Mesenchymal stem cell (in vitro differentiated cells and primary cell): ENCODE results near the gene GLI1.

Experiments used
- DNase-seq: peaks from one replicate; pipeline ENCODE4 v3.0.0-alpha.2; 2013
- H2AFZ ChIP-seq: one replicate; pipeline ENCODE4 v1.6.1; 2013; ENCODE audit warnings: low read depth, mild to moderate bottlenecking, control low read depth, inconsistent platforms, low read length, moderate library complexity
- H2AK5ac ChIP-seq: 2 replicates; pipeline ENCODE4 v1.6.1; 2013; ENCODE audit warnings: low read length, moderate library complexity, mild to moderate bottlenecking, inconsistent platforms; ENCODE audit not compliant: severe bottlenecking
- H2BK120ac ChIP-seq: one replicate; pipeline ENCODE4 v1.6.1; 2013; ENCODE audit warnings: low read depth, mild to moderate bottlenecking, inconsistent platforms, low read length, moderate library complexity
- H2BK12ac ChIP-seq, 2 experiments: one replicate each; pipeline ENCODE4 v1.6.1; 2013; ENCODE audit warnings: inconsistent platforms in 2 of 2, low read length in 2 of 2, mild to moderate bottlenecking in 2 of 2, moderate library complexity in 2 of 2, control low read depth in 1 of 2
- H2BK15ac ChIP-seq: one replicate; pipeline ENCODE4 v1.6.1; 2013; ENCODE audit warnings: mild to moderate bottlenecking, low read depth, inconsistent platforms; ENCODE audit not compliant: poor library complexity, severe bottlenecking
- H2BK5ac ChIP-seq: 2 replicates; pipeline ENCODE4 v1.6.1; 2013; ENCODE audit warnings: low read depth, mild to moderate bottlenecking, low read length, control low read depth, inconsistent platforms; ENCODE audit not compliant: poor library complexity, severe bottlenecking
- H3K14ac ChIP-seq, 2 experiments: one replicate each; pipeline ENCODE4 v1.6.1; 2013; ENCODE audit warnings: inconsistent platforms in 2 of 2, low read length in 2 of 2, control low read depth in 1 of 2, mild to moderate bottlenecking in 1 of 2, moderate library complexity in 1 of 2
- H3K18ac ChIP-seq, 2 experiments: one replicate each; pipeline ENCODE4 v1.6.1; 2013; ENCODE audit warnings: inconsistent platforms in 2 of 2, low read length in 2 of 2, control low read depth in 1 of 2, low read depth in 1 of 2, mild to moderate bottlenecking in 1 of 2
- H3K23ac ChIP-seq, 2 experiments: one replicate each; pipeline ENCODE4 v1.6.1; 2013; ENCODE audit warnings: inconsistent platforms in 2 of 2, low read length in 2 of 2, mild to moderate bottlenecking in 2 of 2, moderate library complexity in 2 of 2, control low read depth in 1 of 2
- H3K27ac ChIP-seq: 2 replicates; pipeline ENCODE4 v1.5.1; 2013; ENCODE audit warnings: mild to moderate bottlenecking, moderate library complexity, low read length, control low read depth, inconsistent platforms; ENCODE audit not compliant: poor library complexity, severe bottlenecking
- H3K27me3 ChIP-seq, 2 experiments: 2 replicates each; pipeline versions ENCODE4 v1.6.1 to v1.7.0; 2013; ENCODE audit warnings: low read length in 2 of 2, mild to moderate bottlenecking in 2 of 2, moderate library complexity in 2 of 2, control low read depth in 1 of 2, inconsistent platforms in 1 of 2; ENCODE audit not compliant: control insufficient read depth in 1 of 2, insufficient read depth in 1 of 2
- H3K36me3 ChIP-seq, 2 experiments: 2 replicates each; pipeline versions ENCODE4 v1.6.1 to v1.7.0; 2013; ENCODE audit warnings: low read length in 2 of 2, control low read depth in 1 of 2, inconsistent platforms in 1 of 2, low read depth in 1 of 2, mild to moderate bottlenecking in 1 of 2; ENCODE audit not compliant: insufficient read depth in 2 of 2, control insufficient read depth in 1 of 2
- H3K4ac ChIP-seq, 2 experiments: one replicate each; pipeline ENCODE4 v1.6.1; 2013; ENCODE audit warnings: inconsistent platforms in 2 of 2, low read length in 2 of 2, mild to moderate bottlenecking in 2 of 2, moderate library complexity in 2 of 2, control low read depth in 1 of 2, low read depth in 1 of 2
- H3K4me1 ChIP-seq: 2 replicates; pipeline ENCODE4 v1.6.1; 2013; ENCODE audit warnings: low read depth, low read length, control low read depth; ENCODE audit not compliant: control insufficient read depth, insufficient read depth
- H3K4me2 ChIP-seq: 2 replicates; pipeline ENCODE4 v1.6.1; 2013; ENCODE audit warnings: low read length, mild to moderate bottlenecking, inconsistent platforms; ENCODE audit not compliant: poor library complexity, severe bottlenecking
- H3K4me3 ChIP-seq, 2 experiments: 2 replicates each; pipeline versions ENCODE4 v1.5.1 to v1.7.0; 2013; ENCODE audit warnings: low read length in 2 of 2, mild to moderate bottlenecking in 2 of 2, control low read depth in 1 of 2, low read depth in 1 of 2; ENCODE audit not compliant: insufficient read depth in 1 of 2
- H3K79me1 ChIP-seq: replicated peaks from 2 replicates; pipeline ENCODE4 v1.6.1; 2013; ENCODE audit warnings: mild to moderate bottlenecking, control low read depth, low read length, inconsistent platforms; ENCODE audit not compliant: poor library complexity, severe bottlenecking
- H3K9ac ChIP-seq: 2 replicates; pipeline ENCODE4 v1.7.0; 2013; ENCODE audit warnings: mild to moderate bottlenecking, low read length, moderate library complexity
- H3K9me3 ChIP-seq: 2 replicates; pipeline ENCODE4 v1.7.0; 2013; ENCODE audit warnings: mild to moderate bottlenecking, low read length; ENCODE audit not compliant: control insufficient read depth
- H4K8ac ChIP-seq: one replicate; pipeline ENCODE4 v1.6.1; 2013; ENCODE audit warnings: inconsistent platforms, mild to moderate bottlenecking, low read length, moderate library complexity
- H4K91ac ChIP-seq: one replicate; pipeline ENCODE4 v1.6.1; 2013; ENCODE audit warnings: mild to moderate bottlenecking, low read length, inconsistent platforms
- WGBS: methylation state at CpG from one replicate; pipeline ENCODE4 v1.1.7; 2013; ENCODE audit warnings: mixed read lengths; 5-methylcytosine and 5-hydroxymethylcytosine counted together

Gene GLI1

DNA sequence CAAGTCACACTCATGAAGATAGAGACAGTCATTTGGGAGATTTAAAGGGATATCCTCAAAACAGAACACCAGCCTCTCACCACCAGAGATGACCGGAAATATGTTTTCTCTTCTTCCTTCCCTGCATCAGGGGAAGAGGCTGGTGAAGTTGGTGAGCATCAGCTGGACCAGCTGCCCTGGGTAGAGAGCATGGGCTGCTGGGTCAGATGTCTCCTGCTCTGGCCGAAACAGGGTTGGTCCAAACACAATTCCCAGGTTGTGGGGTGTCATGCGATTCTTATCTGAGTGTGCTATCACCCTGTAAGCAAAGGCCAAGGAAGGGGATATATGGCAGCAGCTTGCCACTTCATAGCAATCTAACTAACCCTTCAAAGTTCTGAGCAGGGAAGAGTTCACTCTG, 12.8 kb downstream of the GLI1 start:
- H3K9ac ChIP-seq = no peak overlapping the region
- H3K9me3 ChIP-seq = no peaks in the 10 kb centered on the region
- no peak overlapping the region for H3K4ac ChIP-seq
- no peak overlapping the region for H4K91ac ChIP-seq
- H3K14ac ChIP-seq = no peak overlapping the region
- no peak for DNase-seq
- peaks cover 89 to 96% of the 10 kb centered on the region in 2 experiments for H3K27me3 ChIP-seq
- no peak overlapping the region for H2BK15ac ChIP-seq
- no peak overlapping the region for H3K4me3 ChIP-seq
- no peaks in the 10 kb centered on the region for H3K79me1 ChIP-seq
- 100% methylated on average over 1 of the region's 3 CpGs for WGBS
- no peak overlapping the region for H3K23ac ChIP-seq
- H2BK120ac ChIP-seq = no peak overlapping the region
- no peaks in the 10 kb centered on the region for H3K36me3 ChIP-seq
- no peak overlapping the region for H4K8ac ChIP-seq
- H3K4me2 ChIP-seq = no peak overlapping the region
- H2BK12ac ChIP-seq = no peak overlapping the region
- no peak overlapping the region for H3K27ac ChIP-seq
- no peak overlapping the region for H2BK5ac ChIP-seq
- peaks cover 14% of the 10 kb centered on the region for H3K4me1 ChIP-seq
- no peak overlapping the region for H2AK5ac ChIP-seq
- H2AFZ ChIP-seq = no peak overlapping the region
- H3K18ac ChIP-seq = no peak overlapping the region

DNA sequence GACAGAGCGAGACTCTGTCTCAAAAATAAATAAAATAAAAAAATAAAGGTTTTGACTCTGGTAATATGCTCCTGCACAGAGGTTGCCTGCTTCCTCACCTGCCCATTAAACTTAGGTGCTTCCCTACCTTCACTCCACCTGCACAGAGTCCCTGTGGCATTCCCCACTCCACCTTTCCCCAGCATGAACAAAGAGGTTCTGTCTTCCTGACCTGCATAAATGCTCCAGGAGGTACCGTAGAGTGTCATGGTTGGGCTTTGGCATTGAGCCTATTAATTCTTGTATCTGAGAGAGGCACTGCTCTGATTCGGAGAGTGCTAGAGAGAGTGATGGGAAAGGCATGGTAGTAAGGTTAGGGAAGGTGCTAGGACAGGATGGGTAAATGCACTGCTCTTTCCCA, 13.8 kb downstream of the GLI1 start:
- H2BK5ac ChIP-seq = no peak overlapping the region
- no peak overlapping the region for H2BK120ac ChIP-seq
- H2AK5ac ChIP-seq = no peak overlapping the region
- no peaks in the 10 kb centered on the region for H3K9me3 ChIP-seq
- H4K91ac ChIP-seq = no peak overlapping the region
- no peak overlapping the region for H2BK15ac ChIP-seq
- H2BK12ac ChIP-seq = no peak overlapping the region
- H3K4me1 ChIP-seq = peaks cover 14% of the 10 kb centered on the region
- no peak overlapping the region for H3K23ac ChIP-seq
- H3K14ac ChIP-seq = no peak overlapping the region
- H3K4me3 ChIP-seq = no peak overlapping the region
- no peak overlapping the region for H2AFZ ChIP-seq
- H3K36me3 ChIP-seq = no peaks in the 10 kb centered on the region
- no peak for DNase-seq
- H3K27me3 ChIP-seq = peaks cover 86 to 96% of the 10 kb centered on the region in 2 experiments
- H3K18ac ChIP-seq = no peak overlapping the region
- H4K8ac ChIP-seq = no peak overlapping the region
- no peak overlapping the region for H3K27ac ChIP-seq
- no peaks in the 10 kb centered on the region for H3K79me1 ChIP-seq
- H3K9ac ChIP-seq = no peak overlapping the region
- WGBS = 93% methylated on average over 2 of the region's 3 CpGs
- no peak overlapping the region for H3K4me2 ChIP-seq
- H3K4ac ChIP-seq = no peak overlapping the region

DNA sequence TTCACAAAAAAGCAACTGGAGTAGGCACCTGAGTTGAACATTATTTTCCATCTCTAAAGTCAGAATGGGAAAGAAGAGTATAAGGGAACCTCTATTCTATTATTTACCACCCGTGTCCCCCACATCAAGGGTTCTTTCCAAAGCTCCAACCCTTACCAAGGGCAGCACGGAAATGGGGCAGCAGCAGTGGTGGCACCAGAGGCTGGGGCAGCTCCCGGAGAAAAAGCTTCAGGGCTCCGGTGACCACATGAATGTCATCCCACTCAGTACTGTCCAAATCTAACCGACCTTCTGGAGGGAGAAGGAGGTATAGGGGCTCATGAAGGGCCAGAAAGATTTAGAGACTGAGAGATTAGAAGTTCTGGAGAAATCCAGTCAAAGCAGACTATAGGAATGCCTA, 14.3 kb downstream of the GLI1 start:
- Histone ChIP-seq H3K9ac (no peak overlapping the region), H2BK15ac (no peak overlapping the region), H2AK5ac (no peak overlapping the region), H2BK5ac (no peak overlapping the region), H3K9me3 (no peaks in the 10 kb centered on the region), H2AFZ (no peak overlapping the region), H3K27me3 (peaks cover 86 to 98% of the 10 kb centered on the region in 2 experiments), H4K8ac (no peak overlapping the region), H3K36me3 (no peaks in the 10 kb centered on the region), H3K18ac (no peak overlapping the region), H2BK120ac (no peak overlapping the region), H3K4me3 (no peak overlapping the region), H3K4me1 (peaks cover 14% of the 10 kb centered on the region), H3K79me1 (no peaks in the 10 kb centered on the region), H3K14ac (no peak overlapping the region), H3K4me2 (no peak overlapping the region), H3K27ac (no peak overlapping the region), H3K23ac (no peak overlapping the region), H4K91ac (no peak overlapping the region), H3K4ac (no peak overlapping the region), H2BK12ac (no peak overlapping the region)
- 45% methylated on average over 2 of the region's 5 CpGs for WGBS
- DNase-seq = no peak

DNA sequence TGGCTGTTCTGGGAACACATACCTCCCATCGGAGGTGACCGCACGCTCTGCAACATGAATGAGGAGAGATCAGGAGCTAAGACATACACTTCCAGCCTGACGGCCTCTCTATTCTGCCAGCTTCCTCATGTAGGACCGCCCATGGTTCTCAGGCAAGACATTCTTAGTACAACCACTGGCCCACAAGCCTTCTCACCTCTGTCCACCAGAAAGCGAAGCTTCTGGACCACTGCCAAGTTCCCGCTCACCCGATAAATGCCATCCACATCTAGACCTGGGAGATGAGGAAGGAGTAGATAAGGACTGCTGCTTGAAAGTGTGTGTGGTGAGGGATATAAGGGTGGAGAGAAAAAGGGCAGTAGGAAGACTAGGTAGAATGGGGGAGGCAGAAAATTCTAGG, 14.8 kb downstream of the GLI1 start:
- no peak overlapping the region for H3K4ac ChIP-seq
- no peak overlapping the region for H3K18ac ChIP-seq
- no peaks in the 10 kb centered on the region for H3K9me3 ChIP-seq
- DNase-seq = no peak
- H2AFZ ChIP-seq = no peak overlapping the region
- 90% methylated on average over 8 of the region's 8 CpGs for WGBS
- no peak overlapping the region for H3K4me2 ChIP-seq
- no peaks in the 10 kb centered on the region for H3K79me1 ChIP-seq
- no peak overlapping the region for H2BK15ac ChIP-seq
- peaks cover 82 to 98% of the 10 kb centered on the region in 2 experiments for H3K27me3 ChIP-seq
- no peak overlapping the region for H3K9ac ChIP-seq
- no peak overlapping the region for H4K8ac ChIP-seq
- H4K91ac ChIP-seq = no peak overlapping the region
- no peak overlapping the region for H2BK5ac ChIP-seq
- no peaks in the 10 kb centered on the region for H3K36me3 ChIP-seq
- no peak overlapping the region for H2BK120ac ChIP-seq
- H3K23ac ChIP-seq = no peak overlapping the region
- H2AK5ac ChIP-seq = no peak overlapping the region
- no peak overlapping the region for H3K27ac ChIP-seq
- H3K4me1 ChIP-seq = peaks cover 16% of the 10 kb centered on the region
- no peak overlapping the region for H2BK12ac ChIP-seq
- no peak overlapping the region for H3K14ac ChIP-seq
- no peak overlapping the region for H3K4me3 ChIP-seq
